LNCaP clone FGC (cell line): ENCODE data around the gene MRFAP1.

ENCODE experiments used
- DNase-seq: peaks from one replicate; pipeline ENCODE4 v3.0.0-alpha.2; 2011; ENCODE audit warnings: low read depth
- H3K4me3 ChIP-seq: 2 replicates; pipeline ENCODE4 v1.5.1; 2011; ENCODE audit warnings: mild to moderate bottlenecking, low read depth, low read length, control low read depth
- TF ChIP-seq, protein P1 (sequence below): IDR thresholded peaks from 2 replicates; pipeline ENCODE4 v1.5.1; 2012; ENCODE audit warnings: mild to moderate bottlenecking; ENCODE audit not compliant: control insufficient read depth, insufficient read depth; ENCODE audit errors: extremely low read depth

The MRFAP1 gene

DNA sequence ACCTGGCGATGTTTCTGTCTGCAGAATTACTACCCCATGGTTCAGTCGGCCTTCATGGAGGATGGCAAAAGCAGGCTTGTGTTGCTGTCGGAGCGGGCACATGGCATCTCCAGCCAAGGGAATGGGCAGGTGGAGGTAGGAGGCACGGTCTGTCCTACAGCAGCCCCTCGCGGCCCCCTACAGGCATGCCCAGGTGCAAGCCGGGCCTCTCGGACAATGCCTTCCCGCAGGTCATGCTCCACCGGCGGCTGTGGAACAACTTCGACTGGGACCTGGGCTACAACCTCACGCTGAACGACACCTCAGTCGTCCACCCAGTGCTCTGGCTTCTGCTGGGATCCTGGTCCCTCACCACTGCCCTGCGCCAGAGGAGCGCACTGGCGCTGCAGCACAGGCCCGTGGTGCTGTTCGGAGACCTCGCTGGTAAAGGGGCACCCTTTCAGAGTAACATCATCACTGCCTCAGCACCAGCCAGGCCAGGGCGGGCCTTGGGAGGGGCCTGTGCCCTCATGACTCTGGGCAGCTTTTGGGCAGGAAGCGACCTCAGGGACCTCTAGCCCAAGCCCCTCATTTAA, 29.5 kb upstream of the MRFAP1 start:
- no peak overlapping the region for H3K4me3 ChIP-seq
- TF ChIP-seq, protein P1, sequence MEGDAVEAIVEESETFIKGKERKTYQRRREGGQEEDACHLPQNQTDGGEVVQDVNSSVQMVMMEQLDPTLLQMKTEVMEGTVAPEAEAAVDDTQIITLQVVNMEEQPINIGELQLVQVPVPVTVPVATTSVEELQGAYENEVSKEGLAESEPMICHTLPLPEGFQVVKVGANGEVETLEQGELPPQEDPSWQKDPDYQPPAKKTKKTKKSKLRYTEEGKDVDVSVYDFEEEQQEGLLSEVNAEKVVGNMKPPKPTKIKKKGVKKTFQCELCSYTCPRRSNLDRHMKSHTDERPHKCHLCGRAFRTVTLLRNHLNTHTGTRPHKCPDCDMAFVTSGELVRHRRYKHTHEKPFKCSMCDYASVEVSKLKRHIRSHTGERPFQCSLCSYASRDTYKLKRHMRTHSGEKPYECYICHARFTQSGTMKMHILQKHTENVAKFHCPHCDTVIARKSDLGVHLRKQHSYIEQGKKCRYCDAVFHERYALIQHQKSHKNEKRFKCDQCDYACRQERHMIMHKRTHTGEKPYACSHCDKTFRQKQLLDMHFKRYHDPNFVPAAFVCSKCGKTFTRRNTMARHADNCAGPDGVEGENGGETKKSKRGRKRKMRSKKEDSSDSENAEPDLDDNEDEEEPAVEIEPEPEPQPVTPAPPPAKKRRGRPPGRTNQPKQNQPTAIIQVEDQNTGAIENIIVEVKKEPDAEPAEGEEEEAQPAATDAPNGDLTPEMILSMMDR = no peak
- DNase-seq = no peak

GRCh38 chr4:6612961-6613675, 27.4 kb upstream of the MRFAP1 start:
- no peak for DNase-seq
- TF ChIP-seq, protein P1 = no peak
- H3K4me3 ChIP-seq = no peak overlapping the region

- TF ChIP-seq, protein P1 = no peak
- DNase-seq = no peak
- no peak overlapping the region for H3K4me3 ChIP-seq
These were observed 26.5 kb upstream of the MRFAP1 start for GRCh38 chr4:6613676-6614651.

GRCh38 chr4:6614701-6615230, 25.7 kb upstream of the MRFAP1 start:
- TF ChIP-seq, protein P1 = no peak
- DNase-seq = no peak
- H3K4me3 ChIP-seq = no peak overlapping the region

GRCh38 chr4:6616087-6616995, 24.1 kb upstream of the MRFAP1 start:
- no peak overlapping the region for H3K4me3 ChIP-seq
- TF ChIP-seq, protein P1 = no peak
- no peak for DNase-seq

- TF ChIP-seq, protein P1 = no peak
These were observed 23.2 kb upstream of the MRFAP1 start for GRCh38 chr4:6617246-6617645.

More at GRCh38 chr4:6617246-6617645, 23.2 kb upstream of the MRFAP1 start:
- no peak overlapping the region for H3K4me3 ChIP-seq
- DNase-seq = no peak
